Measurements from ENCODE around the gene IL22RA2. TPM values are rescaled to one million over a fixed set of nuclear protein-coding genes. Genes with fewer than 3 reads are reported as not detected.

The IL22RA2 gene
- polyA plus RNA-seq, 2 donors: 0.04 to 0.09 TPM

- 38 to 49% methylated on average over 4 of the region's 4 CpGs for WGBS, 2 donors
- H3K9me3 ChIP-seq (ENCODE audit: control insufficient read depth in 2 of 2, insufficient read depth in 1 of 2, low read depth in 1 of 2, low read length in 1 of 2): no peaks in the 10 kb centered on the region
- no peaks in the 10 kb centered on the region for H3K27me3 ChIP-seq (ENCODE audit: control insufficient read depth in 1 of 2, insufficient read depth in 2 of 2, low read length in 2 of 2)
- H3K4me1 ChIP-seq (ENCODE audit: control insufficient read depth in 2 of 2, insufficient read depth in 2 of 2, low read length in 1 of 2): peaks cover 2 to 5% of the 10 kb centered on the region in 2 donors
- no peaks in the 10 kb centered on the region for H3K36me3 ChIP-seq (ENCODE audit: control insufficient read depth in 2 of 2, insufficient read depth in 2 of 2, low read length in 1 of 2)
- H3K4me3 ChIP-seq (ENCODE audit: low read depth in 1 of 2, low read length in 2 of 2): no peak overlapping the region
- peak overlapping the region in 1 of 2 donors; percentile 19 for H3K27ac ChIP-seq (ENCODE audit: low read depth in 2 of 2, low read length in 1 of 2)
Measured at GRCh38 chr6:137105375-137105774, 68.1 kb downstream of the IL22RA2 start.

- Histone ChIP-seq H3K4me3 (ENCODE audit: low read depth in 1 of 2, low read length in 2 of 2) (no peak overlapping the region), H3K36me3 (ENCODE audit: control insufficient read depth in 2 of 2, insufficient read depth in 2 of 2, low read length in 1 of 2) (no peaks in the 10 kb centered on the region), H3K27me3 (ENCODE audit: control insufficient read depth in 1 of 2, insufficient read depth in 2 of 2, low read length in 2 of 2) (no peaks in the 10 kb centered on the region), H3K27ac (ENCODE audit: low read depth in 2 of 2, low read length in 1 of 2) (peak overlapping the region in 1 of 2 donors; percentile 19), H3K9me3 (ENCODE audit: control insufficient read depth in 2 of 2, insufficient read depth in 1 of 2, low read depth in 1 of 2, low read length in 1 of 2) (no peaks in the 10 kb centered on the region), H3K4me1 (ENCODE audit: control insufficient read depth in 2 of 2, insufficient read depth in 2 of 2, low read length in 1 of 2) (peaks cover 2 to 5% of the 10 kb centered on the region in 2 donors)
- WGBS, 2 donors: 63 to 66% methylated on average over 3 of the region's 3 CpGs
Measured at GRCh38 chr6:137104926-137105325, 68.5 kb downstream of the IL22RA2 start.

- peaks cover 2 to 5% of the 10 kb centered on the region in 2 donors for H3K4me1 ChIP-seq (ENCODE audit: control insufficient read depth in 2 of 2, insufficient read depth in 2 of 2, low read length in 1 of 2)
- H3K27me3 ChIP-seq (ENCODE audit: control insufficient read depth in 1 of 2, insufficient read depth in 2 of 2, low read length in 2 of 2): no peaks in the 10 kb centered on the region
- no peak overlapping the region for H3K4me3 ChIP-seq (ENCODE audit: low read depth in 1 of 2, low read length in 2 of 2)
- no peak overlapping the region for H3K27ac ChIP-seq (ENCODE audit: low read depth in 2 of 2, low read length in 1 of 2)
- no peaks in the 10 kb centered on the region for H3K9me3 ChIP-seq (ENCODE audit: control insufficient read depth in 2 of 2, insufficient read depth in 1 of 2, low read depth in 1 of 2, low read length in 1 of 2)
- no peaks in the 10 kb centered on the region for H3K36me3 ChIP-seq (ENCODE audit: control insufficient read depth in 2 of 2, insufficient read depth in 2 of 2, low read length in 1 of 2)
Measured at GRCh38 chr6:137102851-137103492, 70.5 kb downstream of the IL22RA2 start.

GRCh38 chr6:137102050-137102848, 71.2 kb downstream of the IL22RA2 start:
- Histone ChIP-seq H3K27ac (ENCODE audit: low read depth in 2 of 2, low read length in 1 of 2) (no peak overlapping the region), H3K36me3 (ENCODE audit: control insufficient read depth in 2 of 2, insufficient read depth in 2 of 2, low read length in 1 of 2) (no peaks in the 10 kb centered on the region), H3K4me1 (ENCODE audit: control insufficient read depth in 2 of 2, insufficient read depth in 2 of 2, low read length in 1 of 2) (peaks cover 2 to 5% of the 10 kb centered on the region in 2 donors), H3K9me3 (ENCODE audit: control insufficient read depth in 2 of 2, insufficient read depth in 1 of 2, low read depth in 1 of 2, low read length in 1 of 2) (no peaks in the 10 kb centered on the region), H3K27me3 (ENCODE audit: control insufficient read depth in 1 of 2, insufficient read depth in 2 of 2, low read length in 2 of 2) (no peaks in the 10 kb centered on the region), H3K4me3 (ENCODE audit: low read depth in 1 of 2, low read length in 2 of 2) (no peak overlapping the region)
- WGBS, 2 donors: 94% methylated on average over 3 of the region's 3 CpGs

GRCh38 chr6:137099689-137100403, 73.6 kb downstream of the IL22RA2 start:
- H3K27me3 ChIP-seq (ENCODE audit: control insufficient read depth in 1 of 2, insufficient read depth in 2 of 2, low read length in 2 of 2): no peaks in the 10 kb centered on the region
- WGBS, 2 donors: 56 to 61% methylated on average over 8 of the region's 8 CpGs
- no peaks in the 10 kb centered on the region for H3K36me3 ChIP-seq (ENCODE audit: control insufficient read depth in 2 of 2, insufficient read depth in 2 of 2, low read length in 1 of 2)
- no peak overlapping the region for H3K4me3 ChIP-seq (ENCODE audit: low read depth in 1 of 2, low read length in 2 of 2)
- peaks cover 2% of the 10 kb centered on the region in 2 donors for H3K4me1 ChIP-seq (ENCODE audit: control insufficient read depth in 2 of 2, insufficient read depth in 2 of 2, low read length in 1 of 2)
- no peaks in the 10 kb centered on the region for H3K9me3 ChIP-seq (ENCODE audit: control insufficient read depth in 2 of 2, insufficient read depth in 1 of 2, low read depth in 1 of 2, low read length in 1 of 2)
- H3K27ac ChIP-seq (ENCODE audit: low read depth in 2 of 2, low read length in 1 of 2): no peak overlapping the region

- Histone ChIP-seq H3K36me3 (ENCODE audit: control insufficient read depth in 2 of 2, insufficient read depth in 2 of 2, low read length in 1 of 2) (no peaks in the 10 kb centered on the region), H3K4me3 (ENCODE audit: low read depth in 1 of 2, low read length in 2 of 2) (no peak overlapping the region), H3K4me1 (ENCODE audit: control insufficient read depth in 2 of 2, insufficient read depth in 2 of 2, low read length in 1 of 2) (no peaks in the 10 kb centered on the region), H3K9me3 (ENCODE audit: control insufficient read depth in 2 of 2, insufficient read depth in 1 of 2, low read depth in 1 of 2, low read length in 1 of 2) (no peaks in the 10 kb centered on the region), H3K27ac (ENCODE audit: low read depth in 2 of 2, low read length in 1 of 2) (no peak overlapping the region), H3K27me3 (ENCODE audit: control insufficient read depth in 1 of 2, insufficient read depth in 2 of 2, low read length in 2 of 2) (no peaks in the 10 kb centered on the region)
- 84 to 86% methylated on average over 3 of the region's 3 CpGs for WGBS, 2 donors
Measured at GRCh38 chr6:137097526-137097925, 75.9 kb downstream of the IL22RA2 start.

GRCh38 chr6:137097057-137097456, 76.4 kb downstream of the IL22RA2 start:
- no peak overlapping the region for H3K27ac ChIP-seq (ENCODE audit: low read depth in 2 of 2, low read length in 1 of 2)
- no peaks in the 10 kb centered on the region for H3K27me3 ChIP-seq (ENCODE audit: control insufficient read depth in 1 of 2, insufficient read depth in 2 of 2, low read length in 2 of 2)
- no peaks in the 10 kb centered on the region for H3K4me1 ChIP-seq (ENCODE audit: control insufficient read depth in 2 of 2, insufficient read depth in 2 of 2, low read length in 1 of 2)
- H3K4me3 ChIP-seq (ENCODE audit: low read depth in 1 of 2, low read length in 2 of 2): no peak overlapping the region
- H3K9me3 ChIP-seq (ENCODE audit: control insufficient read depth in 2 of 2, insufficient read depth in 1 of 2, low read depth in 1 of 2, low read length in 1 of 2): no peaks in the 10 kb centered on the region
- H3K36me3 ChIP-seq (ENCODE audit: control insufficient read depth in 2 of 2, insufficient read depth in 2 of 2, low read length in 1 of 2): no peaks in the 10 kb centered on the region

GRCh38 chr6:137095651-137096238, 77.7 kb downstream of the IL22RA2 start:
- no peaks in the 10 kb centered on the region for H3K9me3 ChIP-seq (ENCODE audit: control insufficient read depth in 2 of 2, insufficient read depth in 1 of 2, low read depth in 1 of 2, low read length in 1 of 2)
- H3K36me3 ChIP-seq (ENCODE audit: control insufficient read depth in 2 of 2, insufficient read depth in 2 of 2, low read length in 1 of 2): no peaks in the 10 kb centered on the region
- no peaks in the 10 kb centered on the region for H3K4me1 ChIP-seq (ENCODE audit: control insufficient read depth in 2 of 2, insufficient read depth in 2 of 2, low read length in 1 of 2)
- no peaks in the 10 kb centered on the region for H3K27me3 ChIP-seq (ENCODE audit: control insufficient read depth in 1 of 2, insufficient read depth in 2 of 2, low read length in 2 of 2)
- no peak overlapping the region for H3K4me3 ChIP-seq (ENCODE audit: low read depth in 1 of 2, low read length in 2 of 2)
- H3K27ac ChIP-seq (ENCODE audit: low read depth in 2 of 2, low read length in 1 of 2): no peak overlapping the region

- H3K27ac ChIP-seq (ENCODE audit: low read depth in 2 of 2, low read length in 1 of 2): no peak overlapping the region
- no peaks in the 10 kb centered on the region for H3K36me3 ChIP-seq (ENCODE audit: control insufficient read depth in 2 of 2, insufficient read depth in 2 of 2, low read length in 1 of 2)
- no peaks in the 10 kb centered on the region for H3K27me3 ChIP-seq (ENCODE audit: control insufficient read depth in 1 of 2, insufficient read depth in 2 of 2, low read length in 2 of 2)
- 78 to 82% methylated on average over 10 of the region's 10 CpGs for WGBS, 2 donors
- H3K9me3 ChIP-seq (ENCODE audit: control insufficient read depth in 2 of 2, insufficient read depth in 1 of 2, low read depth in 1 of 2, low read length in 1 of 2): no peaks in the 10 kb centered on the region
- H3K4me1 ChIP-seq (ENCODE audit: control insufficient read depth in 2 of 2, insufficient read depth in 2 of 2, low read length in 1 of 2): no peaks in the 10 kb centered on the region
- no peak overlapping the region for H3K4me3 ChIP-seq (ENCODE audit: low read depth in 1 of 2, low read length in 2 of 2)
Measured at GRCh38 chr6:137095093-137095492, 78.4 kb downstream of the IL22RA2 start.
